Anterior cingulate cortex (tissue), 58 donors: ENCODE results near the gene EGFR.

Source experiments
- DNase-seq, 58 donors: peaks; one replicate each; lab custom pipeline; 2025; lab: John Stamatoyannopoulos, UW

Gene EGFR

GRCh38 chr7:55252386-55252785, 233.6 kb downstream of the EGFR start:
- no peak for DNase-seq

- DNase-seq: no peak
These were observed 234.4 kb downstream of the EGFR start for GRCh38 chr7:55253188-55253587.

- DNase-seq: no peak
These were observed 235.4 kb downstream of the EGFR start for GRCh38 chr7:55254242-55254595.

GRCh38 chr7:55254596-55255495, 236.0 kb downstream of the EGFR start:
- DNase-seq: peak in 57 of 58 donors; percentile 15 to 91 (median 70)

- peak in 57 of 58 donors; percentile 9 to 85 (median 63) for DNase-seq
These were observed 237.0 kb downstream of the EGFR start for GRCh38 chr7:55255496-55256445.

- no peak for DNase-seq
These were observed 239.8 kb downstream of the EGFR start for GRCh38 chr7:55258631-55259030.

- no peak for DNase-seq
These were observed 241.4 kb downstream of the EGFR start for GRCh38 chr7:55260171-55260570.

GRCh38 chr7:55260676-55261385, 242.0 kb downstream of the EGFR start:
- DNase-seq: no peak
